Endodermal cell (in vitro differentiated cells): ENCODE results near the gene SCAMP3. TPM values are rescaled to one million over a fixed set of nuclear protein-coding genes. Genes with fewer than 3 reads are reported as not detected.

Experiments used
- DNase-seq: peaks from one replicate; pipeline ENCODE4 v3.0.0-alpha.2; 2017
- H3K27ac ChIP-seq: 2 replicates; pipeline ENCODE4 v1.5.1; 2013; ENCODE audit warnings: mild to moderate bottlenecking, low read depth, low read length, moderate library complexity
- H3K27me3 ChIP-seq: 2 replicates; pipeline ENCODE4 v1.6.1; 2013; ENCODE audit warnings: mild to moderate bottlenecking, low read length, moderate library complexity; ENCODE audit not compliant: insufficient read depth, control insufficient read depth, poor library complexity, severe bottlenecking
- H3K36me3 ChIP-seq: 2 replicates; pipeline ENCODE4 v1.7.0; 2013; ENCODE audit warnings: mild to moderate bottlenecking, low read length, moderate library complexity; ENCODE audit not compliant: control insufficient read depth, insufficient read depth
- H3K4me1 ChIP-seq: one replicate; pipeline ENCODE4 v1.7.0; 2013; ENCODE audit warnings: low read length; ENCODE audit not compliant: control insufficient read depth, insufficient read depth
- H3K4me3 ChIP-seq: 2 replicates; pipeline ENCODE4 v1.5.1; 2013; ENCODE audit warnings: mild to moderate bottlenecking, low read length, moderate library complexity
- H3K9ac ChIP-seq: 2 replicates; pipeline ENCODE4 v1.6.1; 2013; ENCODE audit warnings: mild to moderate bottlenecking, low read length, moderate library complexity; ENCODE audit not compliant: poor library complexity, severe bottlenecking; ENCODE audit errors: extremely low read depth
- H3K9me3 ChIP-seq: 2 replicates; pipeline ENCODE4 v1.6.1; 2013; ENCODE audit warnings: mild to moderate bottlenecking, low read length, moderate library complexity; ENCODE audit not compliant: control insufficient read depth
- H3K27ac Mint-ChIP-seq: 2 replicates; pipeline ENCODE4 v1.8.0; 2020; ENCODE audit warnings: mixed read lengths
- H3K27me3 Mint-ChIP-seq: 2 replicates; pipeline ENCODE4 v1.8.0; 2021; ENCODE audit warnings: mild to moderate bottlenecking, mixed read lengths; ENCODE audit not compliant: insufficient read depth
- H3K36me3 Mint-ChIP-seq: 2 replicates; pipeline ENCODE4 v1.8.0; 2020; ENCODE audit warnings: low read depth, mixed read lengths
- H3K4me1 Mint-ChIP-seq: 2 replicates; pipeline ENCODE4 v1.8.0; 2020; ENCODE audit warnings: mixed read lengths
- H3K4me3 Mint-ChIP-seq: 2 replicates; pipeline ENCODE4 v1.8.0; 2020; ENCODE audit warnings: mild to moderate bottlenecking, moderate library complexity, mixed read lengths
- H3K9me3 Mint-ChIP-seq: 2 replicates; pipeline ENCODE4 v1.8.0; 2020; ENCODE audit warnings: mild to moderate bottlenecking, mixed read lengths
- CTCF ChIP-seq: fragments of 200-600 bp; sonication (generic); conservative IDR thresholded peaks from 2 replicates; pipeline ENCODE4 v1.5.0; 2021; ENCODE audit warnings: antibody characterized with exemption, mild to moderate bottlenecking
- WGBS, 2 experiments: methylation state at CpG; one replicate each; pipeline versions ENCODE4 v1.1.5 to v1.1.7; 2013; ENCODE audit warnings: missing lambda C conversion rate in 2 of 2, mixed read lengths in 1 of 2; ENCODE audit not compliant: insufficient coverage in 1 of 2, insufficient read length in 1 of 2; 5-methylcytosine and 5-hydroxymethylcytosine counted together
- total RNA-seq, 2 donors: library from RNA; stranded (reverse); fragmentation: NEBNext Ultra II Directional in 1 of 2; extraction: Animal tissue kit (Norgen Biotek cat#: 25700) in 1 of 2; gene quantifications; 2 replicates in 1 of 2; 3 replicates in 1 of 2; pipeline ENCODE4 v1.2.1, GENCODE V29; 2021

Gene SCAMP3
- total RNA-seq, 2 donors from 2014 or later: 56.1 TPM

- no peak overlapping the region for H3K4me3 ChIP-seq
- Mint-ChIP-seq H3K36me3 (peaks cover 63% of the 10 kb centered on the region), H3K27ac (peak overlapping the region; percentile 94), H3K27me3 (no peaks in the 10 kb centered on the region), H3K4me1 (peaks cover 13% of the 10 kb centered on the region), H3K9me3 (no peaks in the 10 kb centered on the region), H3K4me3 (no peak overlapping the region)
- DNase-seq: no peak
- H3K9me3 ChIP-seq: no peaks in the 10 kb centered on the region
- 92 to 94% methylated on average over 9 to 11 of the region's 11 CpGs for WGBS, 2 experiments
- H3K4me1 ChIP-seq: no peaks in the 10 kb centered on the region
- H3K27ac ChIP-seq: no peak overlapping the region
- H3K9ac ChIP-seq: no peak overlapping the region
- TF ChIP-seq CTCF: no peak
- H3K27me3 ChIP-seq: no peaks in the 10 kb centered on the region
- H3K36me3 ChIP-seq: peaks cover 70% of the 10 kb centered on the region
These were observed 907 bp upstream of the SCAMP3 start for GRCh38 chr1:155263067-155263466.

GRCh38 chr1:155261493-155261851, 688 bp downstream of the SCAMP3 start:
- Mint-ChIP-seq H3K27me3 (no peaks in the 10 kb centered on the region), H3K27ac (peak overlapping the region; percentile 94), H3K9me3 (no peaks in the 10 kb centered on the region), H3K36me3 (peaks cover 56% of the 10 kb centered on the region), H3K4me3 (peak overlapping the region; percentile 91), H3K4me1 (peaks cover 13% of the 10 kb centered on the region)
- Histone ChIP-seq H3K36me3 (peaks cover 55% of the 10 kb centered on the region), H3K9me3 (no peaks in the 10 kb centered on the region), H3K4me3 (peak overlapping the region; percentile 92), H3K27ac (peak overlapping the region; percentile 59), H3K9ac (peak overlapping the region; percentile 56), H3K4me1 (no peaks in the 10 kb centered on the region), H3K27me3 (no peaks in the 10 kb centered on the region)
- WGBS, 2 experiments: 5 to 7% methylated on average over 6 to 9 of the region's 9 CpGs
- peak; percentile 49 for TF ChIP-seq CTCF
- DNase-seq: no peak

GRCh38 chr1:155260276-155260675, 1.9 kb downstream of the SCAMP3 start:
- peak overlapping the region; percentile 64 for H3K27ac Mint-ChIP-seq
- H3K9ac ChIP-seq: no peak overlapping the region

More at GRCh38 chr1:155260276-155260675, 1.9 kb downstream of the SCAMP3 start:
- H3K27ac ChIP-seq: no peak overlapping the region
- H3K36me3 ChIP-seq: peaks cover 43% of the 10 kb centered on the region
- Mint-ChIP-seq H3K36me3 (peaks cover 46% of the 10 kb centered on the region), H3K9me3 (no peaks in the 10 kb centered on the region), H3K4me3 (no peak overlapping the region), H3K4me1 (peaks cover 17% of the 10 kb centered on the region), H3K27me3 (no peaks in the 10 kb centered on the region)
- no peaks in the 10 kb centered on the region for H3K27me3 ChIP-seq
- 96 to 100% methylated on average over 3 to 5 of the region's 5 CpGs for WGBS, 2 experiments
- no peak for TF ChIP-seq CTCF
- no peak for DNase-seq
- no peak overlapping the region for H3K4me3 ChIP-seq
- H3K9me3 ChIP-seq: no peaks in the 10 kb centered on the region
- H3K4me1 ChIP-seq: no peaks in the 10 kb centered on the region
